ENCODE results near the gene TMEM170B.

DNA sequence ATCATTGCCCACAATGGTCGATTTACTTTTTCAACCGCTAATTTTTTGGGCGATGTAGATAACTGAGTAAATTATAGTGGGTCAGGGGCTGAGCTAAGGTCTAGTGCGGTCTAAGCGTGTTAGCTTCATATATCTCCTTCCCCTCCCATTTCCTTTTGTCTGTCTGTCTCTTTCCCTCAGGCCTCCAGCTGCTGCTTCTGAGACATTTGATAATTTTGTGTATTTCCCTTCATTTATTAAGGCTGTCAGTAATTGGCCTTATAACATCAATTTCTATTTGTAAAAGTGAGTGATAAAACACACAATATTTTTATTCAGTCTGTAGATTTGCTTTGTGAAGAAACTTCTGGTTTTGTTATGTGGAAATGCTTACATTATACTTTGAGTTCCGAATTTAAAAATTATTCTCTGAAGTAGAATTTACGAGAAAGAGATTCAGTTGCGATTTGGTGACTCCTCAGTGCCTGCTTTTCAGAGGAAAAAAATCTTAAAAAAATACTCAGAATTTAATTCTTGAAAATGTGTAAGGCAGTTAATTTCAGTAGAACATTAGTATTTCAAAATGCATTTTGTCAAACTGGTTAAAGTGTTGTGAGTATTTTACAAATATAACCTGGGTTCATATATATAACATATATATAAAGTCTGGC, 1.4 kb downstream of the TMEM170B start:
- TF ChIP-seq, protein P1, sequence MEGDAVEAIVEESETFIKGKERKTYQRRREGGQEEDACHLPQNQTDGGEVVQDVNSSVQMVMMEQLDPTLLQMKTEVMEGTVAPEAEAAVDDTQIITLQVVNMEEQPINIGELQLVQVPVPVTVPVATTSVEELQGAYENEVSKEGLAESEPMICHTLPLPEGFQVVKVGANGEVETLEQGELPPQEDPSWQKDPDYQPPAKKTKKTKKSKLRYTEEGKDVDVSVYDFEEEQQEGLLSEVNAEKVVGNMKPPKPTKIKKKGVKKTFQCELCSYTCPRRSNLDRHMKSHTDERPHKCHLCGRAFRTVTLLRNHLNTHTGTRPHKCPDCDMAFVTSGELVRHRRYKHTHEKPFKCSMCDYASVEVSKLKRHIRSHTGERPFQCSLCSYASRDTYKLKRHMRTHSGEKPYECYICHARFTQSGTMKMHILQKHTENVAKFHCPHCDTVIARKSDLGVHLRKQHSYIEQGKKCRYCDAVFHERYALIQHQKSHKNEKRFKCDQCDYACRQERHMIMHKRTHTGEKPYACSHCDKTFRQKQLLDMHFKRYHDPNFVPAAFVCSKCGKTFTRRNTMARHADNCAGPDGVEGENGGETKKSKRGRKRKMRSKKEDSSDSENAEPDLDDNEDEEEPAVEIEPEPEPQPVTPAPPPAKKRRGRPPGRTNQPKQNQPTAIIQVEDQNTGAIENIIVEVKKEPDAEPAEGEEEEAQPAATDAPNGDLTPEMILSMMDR (IDR thresholded peaks at IDR 0.05), result no peak
- TF ChIP-seq POLR2A (IDR thresholded peaks at IDR 0.05) (no peak), EP300 (IDR thresholded peaks at IDR 0.05) (no peak)
